HUES64 (cell line): ENCODE measurements around the gene NAP1L1.

Experiments used
- H3K27ac ChIP-seq: 2 replicates; pipeline ENCODE4 v1.7.0; 2013; ENCODE audit warnings: low read depth, low read length, inconsistent platforms
- H3K27me3 ChIP-seq: 2 replicates; pipeline ENCODE4 v1.6.1; 2013; ENCODE audit warnings: mild to moderate bottlenecking, low read length; ENCODE audit not compliant: insufficient read depth
- H3K36me3 ChIP-seq: 2 replicates; pipeline ENCODE4 v1.6.1; 2013; ENCODE audit warnings: mild to moderate bottlenecking, low read length; ENCODE audit not compliant: insufficient read depth
- H3K4me1 ChIP-seq: 2 replicates; pipeline ENCODE4 v1.6.1; 2013; ENCODE audit warnings: mild to moderate bottlenecking, low read length, moderate library complexity; ENCODE audit not compliant: insufficient read depth
- H3K4me3 ChIP-seq: 2 replicates; pipeline ENCODE4 v1.5.1; 2013; ENCODE audit warnings: mild to moderate bottlenecking, low read length, moderate library complexity
- H3K9ac ChIP-seq: 2 replicates; pipeline ENCODE4 v1.6.1; 2013; ENCODE audit warnings: mild to moderate bottlenecking, low read depth, low read length
- H3K9me3 ChIP-seq: 2 replicates; pipeline ENCODE4 v1.6.1; 2013; ENCODE audit warnings: low read depth, low read length; ENCODE audit not compliant: insufficient read depth
- WGBS: fragments of 150-250, 120-280 bp; methylation state at CpG from one replicate; pipeline ENCODE4 v1.1.7; 2013; ENCODE audit warnings: missing lambda C conversion rate; 5-methylcytosine and 5-hydroxymethylcytosine counted together

The NAP1L1 gene

DNA sequence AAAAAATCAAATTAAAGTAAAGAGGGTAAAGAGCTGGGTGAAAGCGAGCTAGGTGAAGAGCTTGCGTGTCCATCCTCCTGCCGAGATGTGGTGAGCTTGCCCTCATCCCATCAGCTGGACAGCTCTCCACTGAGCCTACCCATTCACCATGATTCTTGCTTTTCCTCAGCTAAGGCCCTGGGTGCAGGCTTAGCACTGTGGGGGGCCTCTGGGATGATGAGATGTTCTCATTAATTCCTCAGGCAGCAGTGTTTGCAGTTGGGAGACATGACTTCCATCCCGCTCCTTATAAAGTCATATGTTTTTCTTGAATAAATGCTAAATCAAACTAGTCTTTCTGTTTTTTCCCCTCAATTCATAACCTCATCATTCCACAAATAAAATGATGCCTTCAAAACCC lies 70.9 kb downstream of the NAP1L1 start:
- Histone ChIP-seq H3K27ac (no peak overlapping the region), H3K4me1 (peaks cover 23% of the 10 kb centered on the region), H3K36me3 (no peaks in the 10 kb centered on the region), H3K4me3 (no peak overlapping the region), H3K9me3 (no peaks in the 10 kb centered on the region), H3K9ac (no peak overlapping the region), H3K27me3 (no peaks in the 10 kb centered on the region)
- WGBS = 99% methylated on average over 4 of the region's 4 CpGs

DNA sequence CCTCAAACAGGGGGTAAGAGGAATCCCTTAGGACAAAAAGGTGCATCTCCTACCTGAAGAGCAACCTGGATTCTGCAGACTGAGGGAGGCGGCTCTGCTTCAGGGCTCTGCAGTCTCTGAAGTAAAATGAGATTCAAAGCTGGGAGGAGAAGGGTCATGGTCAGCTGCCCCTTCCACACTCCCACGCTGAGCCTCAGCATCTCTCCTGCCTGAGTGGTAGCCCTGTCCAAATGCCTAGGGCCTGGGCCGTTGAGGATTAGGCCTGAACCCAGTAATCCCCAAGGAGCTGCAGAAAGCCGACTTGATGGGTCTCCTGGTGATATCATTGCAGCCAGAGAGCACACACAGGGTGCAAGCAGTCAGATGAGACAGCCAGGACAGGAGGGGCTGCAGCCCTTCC lies 71.8 kb downstream of the NAP1L1 start:
- Histone ChIP-seq H3K9ac (no peak overlapping the region), H3K4me3 (no peak overlapping the region), H3K4me1 (peaks cover 16% of the 10 kb centered on the region), H3K9me3 (no peaks in the 10 kb centered on the region), H3K27ac (no peak overlapping the region), H3K36me3 (no peaks in the 10 kb centered on the region), H3K27me3 (no peaks in the 10 kb centered on the region)
- WGBS = 95% methylated on average over 4 of the region's 4 CpGs

DNA sequence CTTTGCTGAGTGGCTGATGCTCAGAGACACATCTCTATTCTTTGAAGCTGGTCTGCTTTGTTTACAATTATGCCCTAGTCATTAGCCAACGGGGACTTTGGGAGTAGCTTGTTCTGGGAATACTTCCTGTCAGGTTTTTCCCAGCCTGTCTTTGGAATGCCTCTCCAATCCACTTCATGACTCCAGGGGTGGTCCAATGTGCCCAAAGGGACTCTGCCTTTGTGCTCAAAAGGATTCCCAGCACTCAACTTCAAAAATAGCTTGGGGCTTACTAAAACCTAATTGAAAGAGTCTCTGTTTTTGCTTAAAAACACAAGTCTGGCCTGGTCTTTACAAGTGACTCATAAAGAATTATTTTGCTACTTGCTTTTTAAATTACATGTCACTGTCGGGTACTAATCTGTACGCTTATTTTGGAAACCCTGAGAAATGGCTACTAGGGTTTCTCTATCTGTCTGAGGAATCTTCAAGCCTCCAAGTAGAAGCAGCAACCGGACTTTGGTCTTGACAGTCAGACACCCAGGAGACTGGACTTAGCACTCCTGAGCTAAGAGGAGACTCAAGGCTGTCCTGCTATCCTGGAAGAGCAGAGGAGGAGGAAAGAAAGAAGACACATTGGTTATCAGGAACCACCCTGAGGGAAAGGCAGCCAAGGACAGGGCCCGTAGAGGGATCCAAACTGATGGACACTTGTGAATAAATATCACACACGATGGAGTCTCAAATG lies 73.6 kb downstream of the NAP1L1 start:
- Histone ChIP-seq H3K9ac (no peak overlapping the region), H3K4me1 (peaks cover 20% of the 10 kb centered on the region), H3K9me3 (no peaks in the 10 kb centered on the region), H3K27ac (no peak overlapping the region), H3K27me3 (no peaks in the 10 kb centered on the region), H3K36me3 (no peaks in the 10 kb centered on the region), H3K4me3 (no peak overlapping the region)
- 85% methylated on average over 6 of the region's 6 CpGs for WGBS

DNA sequence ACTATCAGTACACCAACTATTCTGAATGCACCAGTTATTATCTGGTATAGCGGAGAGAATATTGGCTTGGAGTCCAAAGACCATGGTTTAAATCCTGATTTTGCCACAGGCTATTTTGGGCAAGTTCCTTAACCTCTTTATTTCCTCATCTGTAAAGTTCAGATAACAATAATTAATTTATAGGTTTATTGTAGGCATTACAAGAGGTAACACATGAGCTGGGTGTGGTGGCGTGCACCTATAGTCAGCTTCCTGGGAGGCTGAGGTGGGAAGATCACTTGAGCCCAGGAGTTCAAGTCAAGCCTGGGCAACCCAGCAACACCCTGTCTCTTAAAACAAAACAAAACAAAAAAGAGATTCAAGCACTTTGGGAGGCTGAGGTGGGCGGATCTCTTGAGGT lies 76.1 kb downstream of the NAP1L1 start:
- H3K36me3 ChIP-seq = no peaks in the 10 kb centered on the region
- H3K9ac ChIP-seq = no peak overlapping the region
- H3K9me3 ChIP-seq = peaks cover 7% of the 10 kb centered on the region
- H3K27ac ChIP-seq = no peak overlapping the region
- H3K27me3 ChIP-seq = no peaks in the 10 kb centered on the region
- peaks cover 20% of the 10 kb centered on the region for H3K4me1 ChIP-seq
- WGBS = 95% methylated on average over 3 of the region's 3 CpGs
- H3K4me3 ChIP-seq = no peak overlapping the region

DNA sequence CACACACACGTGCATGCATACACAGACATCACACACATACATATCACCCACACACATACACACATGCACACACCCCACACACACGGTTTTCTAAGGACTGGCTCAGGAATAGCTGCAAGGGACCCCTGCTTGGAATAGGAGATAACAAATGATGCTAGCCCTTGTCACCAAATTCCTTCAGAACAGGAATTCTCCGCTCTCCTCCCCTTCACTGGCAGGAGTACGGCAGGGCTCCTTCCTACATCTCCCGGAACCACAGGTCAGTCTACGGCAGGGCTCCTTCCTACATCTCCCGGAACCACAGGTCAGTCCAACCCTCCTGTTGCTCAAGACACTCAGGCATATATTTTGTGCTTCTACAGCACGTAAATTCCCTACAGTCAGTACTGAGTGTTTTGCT lies 76.8 kb downstream of the NAP1L1 start:
- Histone ChIP-seq H3K9ac (no peak overlapping the region), H3K36me3 (no peaks in the 10 kb centered on the region), H3K9me3 (peaks cover 7% of the 10 kb centered on the region), H3K27ac (no peak overlapping the region), H3K4me3 (no peak overlapping the region), H3K4me1 (peaks cover 22% of the 10 kb centered on the region), H3K27me3 (no peaks in the 10 kb centered on the region)
- 69% methylated on average over 8 of the region's 8 CpGs for WGBS

DNA sequence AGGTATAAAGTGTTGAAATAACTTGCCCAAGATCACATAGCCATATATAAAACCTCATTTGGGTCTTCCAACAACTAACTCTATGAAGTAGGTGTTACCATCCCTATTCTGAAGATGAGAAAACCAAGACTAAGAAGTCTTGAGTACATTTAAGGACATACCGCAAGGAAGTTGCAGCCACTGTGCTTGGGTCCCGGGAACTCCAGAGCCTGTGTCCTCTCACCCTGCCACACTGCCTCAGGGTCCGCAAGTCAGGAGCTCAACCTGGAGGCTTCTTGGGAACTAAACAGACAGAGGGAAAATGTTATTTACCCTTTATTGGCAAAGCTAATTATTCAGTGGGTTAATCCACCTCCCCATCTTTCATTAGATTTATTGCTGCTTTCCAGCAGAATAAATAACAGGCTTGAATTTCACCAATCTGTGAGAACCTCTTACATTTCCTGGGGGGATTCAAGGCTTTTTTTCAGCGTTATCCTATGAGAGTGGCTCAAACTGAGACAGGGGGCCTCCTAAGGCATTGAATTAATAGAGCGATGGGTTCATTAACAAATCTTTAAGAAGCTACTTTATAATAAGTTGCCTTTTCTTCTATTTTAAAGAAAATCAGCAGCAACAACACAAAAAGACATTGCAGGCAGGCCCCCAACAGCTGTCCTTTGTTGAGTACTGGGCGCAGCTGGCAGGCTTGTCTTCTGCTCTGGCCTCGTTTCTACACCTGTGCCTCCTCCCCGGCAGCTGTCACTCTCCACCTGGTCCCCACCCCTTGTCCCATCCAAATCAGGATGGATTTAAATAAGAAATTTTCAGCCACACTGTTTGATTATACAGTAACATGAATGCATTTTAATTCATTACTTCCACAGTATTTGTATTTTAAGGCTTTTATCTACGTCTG lies 78.2 kb downstream of the NAP1L1 start:
- no peak overlapping the region for H3K27ac ChIP-seq
- H3K27me3 ChIP-seq = no peaks in the 10 kb centered on the region
- H3K9ac ChIP-seq = no peak overlapping the region
- H3K4me3 ChIP-seq = no peak overlapping the region
- H3K9me3 ChIP-seq = peaks cover 7% of the 10 kb centered on the region
- peaks cover 22% of the 10 kb centered on the region for H3K4me1 ChIP-seq
- no peaks in the 10 kb centered on the region for H3K36me3 ChIP-seq
- WGBS = 86% methylated on average over 7 of the region's 9 CpGs

DNA sequence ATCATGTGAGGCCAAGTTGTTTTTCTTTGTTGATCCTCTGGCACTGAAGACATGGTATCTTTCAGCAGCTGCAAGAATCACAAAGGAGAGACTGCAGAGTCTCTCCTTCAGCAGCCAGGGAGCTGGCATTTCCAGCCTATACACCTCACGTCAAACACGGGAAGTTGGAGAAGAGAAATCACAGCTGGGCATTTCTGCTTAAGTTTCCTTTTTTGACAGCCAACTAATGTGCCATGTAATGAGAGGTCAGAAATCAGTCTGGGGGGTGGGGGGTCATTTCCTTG lies 81.2 kb downstream of the NAP1L1 start:
- H3K4me1 ChIP-seq = peaks cover 6% of the 10 kb centered on the region; the same call in 1 of the 2 replicates
- no peak overlapping the region for H3K4me3 ChIP-seq
- H3K27me3 ChIP-seq = no peaks in the 10 kb centered on the region
- H3K27ac ChIP-seq = no peak overlapping the region
- H3K36me3 ChIP-seq = no peaks in the 10 kb centered on the region
- WGBS = 83% methylated on average over 2 of the region's 2 CpGs
- peaks cover 7% of the 10 kb centered on the region for H3K9me3 ChIP-seq
- H3K9ac ChIP-seq = no peak overlapping the region

DNA sequence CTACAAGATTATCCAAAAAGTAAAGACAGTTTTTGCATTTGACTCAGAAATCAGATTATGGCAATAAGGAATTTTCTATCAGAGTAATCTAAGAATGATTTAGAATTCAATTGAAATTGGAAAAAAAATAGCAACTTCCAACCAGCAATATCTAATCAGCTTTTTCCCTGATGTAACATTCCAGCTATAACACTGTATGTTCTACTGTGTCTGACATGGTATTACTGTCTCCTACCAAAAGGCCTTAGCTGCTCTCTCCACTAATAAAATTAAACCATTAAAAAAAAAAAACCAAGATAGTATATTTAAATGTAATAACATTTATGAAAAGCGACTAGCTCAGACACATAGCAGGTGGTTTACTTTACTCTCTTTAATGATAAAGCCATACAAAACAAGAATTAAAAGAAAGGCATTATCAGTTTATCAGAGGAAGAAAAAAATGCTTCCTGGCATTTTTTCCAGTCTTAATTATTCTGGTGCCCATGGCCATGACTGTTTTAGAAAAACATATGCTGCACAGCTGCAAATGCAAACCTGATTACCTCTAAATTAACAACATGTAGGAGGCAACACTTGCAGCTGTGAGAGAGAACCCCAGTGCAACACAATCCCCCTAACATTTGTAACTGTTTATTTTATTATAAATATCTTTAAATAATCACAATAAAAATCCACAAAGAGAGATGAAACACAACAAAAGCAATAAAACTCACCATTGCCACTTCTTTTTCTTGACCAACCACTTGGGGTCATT lies 81.7 kb downstream of the NAP1L1 start:
- H3K4me3 ChIP-seq = no peak overlapping the region
- WGBS = no CpG with 5 or more reads among the region's 1 CpG
- H3K27me3 ChIP-seq = no peaks in the 10 kb centered on the region
- peaks cover 7% of the 10 kb centered on the region for H3K9me3 ChIP-seq
- no peaks in the 10 kb centered on the region for H3K36me3 ChIP-seq
- no peak overlapping the region for H3K27ac ChIP-seq
- H3K4me1 ChIP-seq = peaks cover 6% of the 10 kb centered on the region; the same call in 1 of the 2 replicates
- H3K9ac ChIP-seq = no peak overlapping the region

DNA sequence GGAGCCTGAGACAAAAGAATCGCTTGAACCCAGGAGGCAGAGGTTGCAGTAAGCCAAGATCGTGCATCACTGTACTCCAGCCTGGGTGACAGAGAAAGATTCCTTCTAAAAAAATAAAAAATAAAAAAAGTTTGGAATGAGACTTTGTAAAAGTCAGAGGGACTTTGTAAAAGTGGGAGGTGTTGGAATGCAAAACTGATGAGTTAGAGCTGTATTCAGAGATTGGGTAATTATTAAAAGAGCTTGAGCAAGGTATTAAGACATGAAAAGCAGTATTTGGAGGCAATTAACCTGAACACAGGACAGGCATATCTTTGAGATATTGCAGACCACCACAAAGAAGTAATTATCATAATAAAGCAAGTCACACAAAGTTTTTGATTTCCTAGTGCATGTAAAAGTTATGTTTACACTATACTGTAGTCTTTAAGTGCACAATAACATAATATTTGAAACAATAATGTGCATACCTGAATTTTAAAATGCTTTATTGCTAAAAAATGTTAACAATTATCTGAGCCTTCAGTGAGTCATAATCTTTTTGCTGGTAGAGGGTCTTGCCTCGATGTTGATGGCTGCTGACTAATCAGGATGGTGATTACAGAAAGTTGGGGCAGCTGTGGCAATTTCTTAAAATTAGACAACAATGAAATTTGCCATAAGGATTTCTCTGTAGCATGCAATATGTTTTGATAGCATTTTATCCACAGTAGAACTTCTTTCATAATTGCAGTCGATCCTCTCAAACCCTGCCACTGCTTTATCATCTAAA lies 86.0 kb downstream of the NAP1L1 start:
- no peaks in the 10 kb centered on the region for H3K36me3 ChIP-seq
- 85% methylated on average over 4 of the region's 4 CpGs for WGBS
- no peaks in the 10 kb centered on the region for H3K27me3 ChIP-seq
- no peak overlapping the region for H3K27ac ChIP-seq
- H3K4me1 ChIP-seq = peaks cover 7% of the 10 kb centered on the region; the same call in 1 of the 2 replicates
- no peak overlapping the region for H3K4me3 ChIP-seq
- H3K9ac ChIP-seq = no peak overlapping the region
- no peaks in the 10 kb centered on the region for H3K9me3 ChIP-seq

DNA sequence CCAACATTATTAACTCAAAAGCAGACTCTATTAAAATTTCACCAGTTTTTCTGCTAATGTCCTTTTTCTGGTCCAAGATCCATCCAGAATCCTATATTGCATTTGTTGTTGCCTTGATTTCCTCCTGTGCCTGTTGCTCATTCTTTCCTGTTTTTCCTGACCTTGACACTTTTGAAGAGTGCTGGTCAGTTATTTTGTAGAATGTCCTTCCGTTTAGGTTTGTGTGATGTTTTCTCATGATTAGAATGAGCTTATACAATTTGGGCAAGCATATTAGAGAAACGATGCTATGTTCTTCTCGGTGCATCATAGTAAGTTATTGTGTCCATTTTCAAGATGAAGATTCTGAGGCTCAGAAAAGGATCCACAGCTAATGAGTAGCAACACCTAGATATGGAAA lies 86.8 kb downstream of the NAP1L1 start:
- Histone ChIP-seq H3K4me3 (no peak overlapping the region), H3K27me3 (no peaks in the 10 kb centered on the region), H3K36me3 (no peaks in the 10 kb centered on the region), H3K9me3 (no peaks in the 10 kb centered on the region), H3K27ac (no peak overlapping the region), H3K9ac (no peak overlapping the region), H3K4me1 (peaks cover 7% of the 10 kb centered on the region; the same call in 1 of the 2 replicates)
- WGBS = 92% methylated on average over 3 of the region's 3 CpGs
